Bladder microvascular endothelial cell (primary cell): Measurements from ENCODE around the gene TBC1D3G. TPM values are rescaled to one million over a fixed set of nuclear protein-coding genes. Genes with fewer than 3 reads are reported as not detected.

ENCODE experiments used
- total RNA-seq: library from RNA; depleted of rRNA; stranded (reverse); fragments of >200 nt; gene quantifications from 2 replicates; pipeline ENCODE4 v1.2.3, GENCODE V29; 2014

TBC1D3G gene
- not detected in 2 replicates for total RNA-seq

DNA sequence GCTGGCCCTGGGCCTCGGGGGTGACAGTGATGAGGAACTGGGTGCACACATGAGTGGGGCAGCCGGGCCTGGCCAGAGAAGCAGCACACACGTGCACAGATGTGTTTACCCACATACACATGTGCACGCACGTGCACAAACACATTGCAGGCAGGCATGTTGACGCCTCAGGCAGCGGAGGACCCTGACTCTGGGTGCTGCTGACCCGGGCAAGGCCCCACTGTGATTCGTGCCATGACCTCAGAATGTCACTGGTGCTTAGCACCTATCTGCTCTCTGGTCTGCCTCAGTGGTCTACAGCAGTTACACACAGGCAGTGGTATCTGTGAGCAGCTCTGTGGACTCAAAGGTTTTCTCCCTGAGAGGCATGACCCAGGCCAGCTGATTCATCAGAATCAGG lies at the start of gene TBC1D3G:
TSS of gene TBC1D3G (plus strand) at position 301 of the 400 bp plus-strand sequence. CDS start 1,528 bp downstream, outside the sequence.

Other genes with a start within 250 kb of the TBC1D3G start
- not detected in 2 replicates for gene CCL3, start 233.7 kb upstream of the TBC1D3G start, total RNA-seq
- not detected in 2 replicates for gene CCL4, start 220.1 kb upstream of the TBC1D3G start, total RNA-seq
- 0.97 and 2.6 TPM in 2 replicates for gene TBC1D3B, start 147.2 kb upstream of the TBC1D3G start, total RNA-seq
- gene CCL3L1, start 127.1 kb upstream of the TBC1D3G start, total RNA-seq: not detected in 2 replicates
- gene CCL4L2, start 112.8 kb upstream of the TBC1D3G start, total RNA-seq: not detected in 2 replicates
- gene TBC1D3I, start 59.3 kb upstream of the TBC1D3G start, total RNA-seq: 0.13 TPM in 1 of 2 replicates, not detected in the other
- gene TBC1D3H, start 64.6 kb downstream of the TBC1D3G start, total RNA-seq: not detected in 2 replicates
- 17.8 and 22.8 TPM in 2 replicates for gene ZNHIT3, start 162.8 kb downstream of the TBC1D3G start, total RNA-seq
- 50.7 and 66.0 TPM in 2 replicates for gene MYO19, start 211.0 kb downstream of the TBC1D3G start, total RNA-seq
- 2.9 and 7.9 TPM in 2 replicates for gene PIGW, start 211.1 kb downstream of the TBC1D3G start, total RNA-seq
- gene GGNBP2, start 221.0 kb downstream of the TBC1D3G start, total RNA-seq: 37.9 and 73.1 TPM in 2 replicates